ENCODE measurements around the gene CENPF.

DNA sequence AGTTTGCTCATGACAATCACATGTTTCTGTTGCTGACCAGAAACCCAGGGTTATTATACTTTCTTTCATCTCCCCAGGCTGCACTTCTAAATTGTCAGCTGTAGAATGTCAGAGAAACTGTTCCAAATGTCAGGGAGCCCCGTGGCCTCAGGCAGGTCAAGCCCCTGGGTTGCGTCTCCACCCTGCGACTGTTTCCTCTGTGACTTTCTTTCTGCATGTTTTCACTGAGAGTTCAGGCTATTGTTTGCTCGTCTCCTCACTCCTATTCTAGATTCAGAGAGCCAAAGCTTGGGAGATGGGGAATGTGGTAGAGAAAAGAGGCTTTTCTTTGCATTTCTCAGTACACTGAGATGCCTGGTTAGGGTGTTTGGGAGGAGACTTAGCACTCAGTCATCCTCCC is 97.4 kb downstream of the CENPF start:
- TF ChIP-seq TAF1 (CRISPR knock-in tag; IDR thresholded peaks at IDR 0.05) (no peak), ZNF205 (CRISPR knock-in tag; IDR thresholded peaks at IDR 0.05) (no peak), ZNF609 (CRISPR knock-in tag; IDR thresholded peaks at IDR 0.05; ENCODE audit: borderline replicate concordance) (no peak), HNRNPH1 (optimal IDR thresholded peaks at IDR 0.05; ENCODE audit: low read depth, low read length) (no peak)
